Measurements from ENCODE around the gene KCNH5.

DNA sequence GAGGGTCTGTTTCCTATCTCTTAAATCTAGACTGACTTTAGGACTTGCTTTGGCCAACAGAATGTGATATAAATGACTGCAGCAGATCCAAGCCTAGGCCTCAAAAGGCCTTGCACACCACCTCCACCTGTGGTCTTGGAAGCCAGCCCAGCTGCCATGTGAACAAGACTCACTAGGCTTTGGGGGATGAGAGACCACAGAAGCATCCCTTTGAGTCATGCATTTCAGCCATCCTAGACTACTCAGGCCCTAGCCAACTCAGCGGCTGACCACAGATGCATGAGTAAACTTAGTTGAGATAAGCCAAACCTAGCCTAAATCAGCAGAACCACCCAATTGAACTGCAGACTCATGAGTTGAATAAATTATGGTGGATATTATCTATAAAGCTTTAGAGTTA is 87.7 kb downstream of the KCNH5 start:
- TF ChIP-seq POLR2A (IDR thresholded peaks at IDR 0.05; ENCODE audit: low read length) (no peak), RNF2 (IDR thresholded peaks at IDR 0.05; ENCODE audit: borderline replicate concordance, low read depth) (no peak), EP300 (IDR thresholded peaks at IDR 0.05) (no peak), CTCF (IDR thresholded peaks at IDR 0.05) (no peak), BHLHE40 (IDR thresholded peaks at IDR 0.05; ENCODE audit: low read depth, low read length) (no peak), JUNB (IDR thresholded peaks at IDR 0.05) (no peak)

All from A549 (cell line).